T-cell (primary cell): ENCODE data around the gene ARSA. TPM values are rescaled to one million over a fixed set of nuclear protein-coding genes. Genes with fewer than 3 reads are reported as not detected.
"Not testable (repeated sequence)": the region's sequence is repeated elsewhere in the genome, so short reads cannot be mapped to it uniquely, and the experiment has no call there.

ENCODE experiments used
- ATAC-seq, 4 experiments: fragments of 200-7000 bp in 3 of 4; fragments of 150-1000 bp in 1 of 4; cut with Tn5 transposase; replicated peaks in 1 of 4; 1 replicate in 3 of 4; 2 replicates in 1 of 4; pipeline ENCODE4 v1.10.0; 2021; ENCODE audit warnings: moderate library complexity in 3 of 4, mild to moderate bottlenecking in 2 of 4, moderate number of reproducible peaks in 1 of 4
- CTCF ChIA-PET, 2 donors: fragments of 300-600 bp; sonication (Branson Sonifier 250); formaldehyde crosslinking; loops; one replicate each; lab custom pipeline; 2022; ENCODE audit warnings: antibody characterized with exemption in 2 of 2; lab: Charles Lee
- POLR2A ChIA-PET, 2 donors: fragments of 300-600 bp; sonication (Branson Sonifier 250); formaldehyde crosslinking; loops; one replicate each; lab custom pipeline; 2022; ENCODE audit warnings: antibody characterized with exemption in 2 of 2; lab: Charles Lee
- DNase-seq, 35 experiments: peaks; one replicate each; pipeline versions ENCODE4 v3.0.0 to v3.0.0-alpha.2; 2013 to 2023
- H3K27ac ChIP-seq: one replicate; pipeline ENCODE4 v1.5.1; 2013; ENCODE audit warnings: low read length
- H3K27me3 ChIP-seq, 2 experiments: replicated peaks in 1 of 2; 1 replicate in 1 of 2; 2 replicates in 1 of 2; pipeline versions ENCODE4 v1.6.1 to v1.7.0; 2013; ENCODE audit warnings: low read length in 1 of 2, mixed read lengths in 1 of 2; ENCODE audit not compliant: control insufficient read depth in 2 of 2, insufficient read depth in 2 of 2; ENCODE audit errors: extremely low read depth in 1 of 2
- H3K36me3 ChIP-seq, 2 donors: 1 replicate in 1 of 2; 2 replicates in 1 of 2; pipeline versions ENCODE4 v1.6.1 to v1.7.0; 2013; ENCODE audit warnings: low read length in 1 of 2; ENCODE audit not compliant: control insufficient read depth in 2 of 2, insufficient read depth in 1 of 2; ENCODE audit errors: extremely low read depth in 1 of 2
- H3K4me1 ChIP-seq, 2 experiments: 1 replicate in 1 of 2; 2 replicates in 1 of 2; pipeline versions ENCODE4 v1.6.1 to v1.7.0; 2013; ENCODE audit warnings: low read length in 2 of 2, mixed read lengths in 1 of 2; ENCODE audit not compliant: insufficient read depth in 2 of 2, control insufficient read depth in 1 of 2; ENCODE audit errors: extremely low read depth in 1 of 2
- H3K4me3 ChIP-seq, 2 donors: 1 replicate in 1 of 2; 2 replicates in 1 of 2; pipeline versions ENCODE4 v1.5.1 to v1.7.0; 2013; ENCODE audit warnings: mild to moderate bottlenecking in 2 of 2, low read length in 1 of 2, moderate library complexity in 1 of 2; ENCODE audit not compliant: control insufficient read depth in 1 of 2; ENCODE audit errors: extremely low read depth in 1 of 2
- H3K9me3 ChIP-seq: 2 replicates; pipeline ENCODE4 v1.7.0; 2013
- H3K27ac Mint-ChIP-seq, 2 donors: one replicate each; pipeline ENCODE4 v1.8.0; 2020 to 2021; ENCODE audit warnings: mild to moderate bottlenecking in 2 of 2, mixed read lengths in 2 of 2
- H3K27me3 Mint-ChIP-seq, 2 donors: one replicate each; pipeline ENCODE4 v1.8.0; 2021 to 2022; ENCODE audit warnings: mixed read lengths in 2 of 2
- H3K36me3 Mint-ChIP-seq: one replicate; pipeline ENCODE4 v1.8.0; 2021; ENCODE audit warnings: mixed read lengths
- H3K4me1 Mint-ChIP-seq, 3 donors: one replicate each; pipeline ENCODE4 v1.8.0; 2020 to 2022; ENCODE audit warnings: mixed read lengths in 3 of 3, mild to moderate bottlenecking in 1 of 3
- H3K4me3 Mint-ChIP-seq, 3 donors: one replicate each; pipeline ENCODE4 v1.8.0; 2020 to 2022; ENCODE audit warnings: mild to moderate bottlenecking in 3 of 3, mixed read lengths in 3 of 3, moderate library complexity in 3 of 3
- H3K9me3 Mint-ChIP-seq, 3 donors: one replicate each; pipeline ENCODE4 v1.8.0; 2020 to 2022; ENCODE audit warnings: mixed read lengths in 3 of 3
- WGBS: methylation state at CpG from one replicate; pipeline ENCODE4 v1.1.5; 2013; ENCODE audit warnings: missing lambda C conversion rate; ENCODE audit not compliant: insufficient coverage; 5-methylcytosine and 5-hydroxymethylcytosine counted together
- total RNA-seq, 35 experiments: library from RNA in 6 of 35; stranded (reverse) in 6 of 35; fragments of 120-200 nt in 1 of 35; gene quantifications; one replicate each; pipeline versions ENCODE4 v1.2.1 to v1.2.4 and lab custom pipeline; 2013 to 2026

ARSA gene
- total RNA-seq, 5 donors from 2014 or later (not counting 1 experiment from before 2014, with no cell fraction given), result 68.3 to 105 (median 90.6) TPM

DNA sequence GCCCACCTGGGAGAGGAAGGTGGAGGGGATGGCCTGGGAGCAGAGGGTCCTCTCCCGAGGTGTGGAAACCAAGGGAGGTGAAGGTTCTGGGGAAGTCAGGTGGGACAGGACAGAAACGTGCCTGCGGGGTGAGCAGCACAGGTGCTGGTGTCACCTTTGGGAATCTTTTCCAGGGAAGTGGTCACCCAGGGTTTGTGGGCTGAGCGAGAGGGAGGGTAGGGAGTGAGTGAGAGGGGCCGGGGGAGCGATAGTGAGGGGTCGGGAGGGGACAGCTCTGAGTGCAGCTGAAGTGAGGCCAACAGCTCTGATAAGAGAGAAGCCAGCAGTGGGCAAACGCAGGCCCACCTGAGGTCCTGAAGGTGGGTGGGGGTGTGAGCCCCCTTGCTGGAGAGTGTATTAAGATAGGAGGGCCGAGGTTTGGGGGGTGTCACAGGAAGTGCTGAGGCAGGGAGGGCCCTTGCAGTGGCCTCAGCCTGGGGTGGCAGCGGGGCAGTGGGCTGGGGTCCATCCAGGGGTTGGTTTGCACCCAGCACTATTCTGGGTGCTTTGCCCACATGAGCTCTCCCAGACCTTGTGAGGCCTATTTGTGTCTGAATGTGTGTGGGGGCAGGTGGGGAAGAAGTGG, 43.1 kb upstream of the ARSA start:
- Mint-ChIP-seq H3K27ac (peak overlapping the region in 1 of 2 donors; percentile 52), H3K4me3 (peak overlapping the region in 2 of 3 donors; percentile 2 to 71), H3K9me3 (no peaks in the 10 kb centered on the region), H3K36me3 (no peaks in the 10 kb centered on the region), H3K27me3 (peaks cover 33 to 48% of the 10 kb centered on the region in 2 donors), H3K4me1 (peaks cover 19 to 24% (median 22%) of the 10 kb centered on the region in 3 donors)
- 61% methylated on average over 10 of the region's 10 CpGs for whole genome bisulfite sequencing
- Histone ChIP-seq H3K27me3 (peaks cover 0 to 61% of the 10 kb centered on the region in 2 experiments), H3K4me3 (no peak overlapping the region), H3K4me1 (peaks cover 0 to 20% of the 10 kb centered on the region in 2 experiments), H3K36me3 (no peaks in the 10 kb centered on the region), H3K9me3 (no peaks in the 10 kb centered on the region), H3K27ac (no peak overlapping the region)
- ChIA-PET POLR2A (interaction anchor here in 1 of 2 donors (0.7 kb wide), 1 partner anchor 25 kb away, joined by 5 read pairs; no protein-coding TSS in a partner anchor), CTCF (no interaction called here)
- ATAC-seq (no peak), DNase-seq (no peak)

DNA sequence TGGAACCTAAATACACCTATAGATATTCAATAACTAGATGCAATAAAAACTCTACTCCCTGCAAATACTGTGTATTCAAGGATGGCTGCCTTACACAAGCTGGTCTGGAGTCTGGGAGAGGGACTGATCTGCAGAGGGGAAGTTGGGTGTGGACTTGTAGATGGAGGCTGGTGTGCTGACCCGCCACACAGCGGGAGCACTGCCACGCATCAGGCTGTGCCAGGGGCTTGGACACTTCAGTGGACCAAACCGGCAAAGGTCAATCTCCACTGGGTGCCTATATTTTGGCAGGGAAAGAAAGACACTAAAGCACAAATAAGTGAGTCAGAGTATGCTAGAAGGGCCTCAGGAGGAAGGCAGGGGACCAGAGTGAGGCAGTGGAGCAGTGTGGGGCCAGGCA, 42.6 kb upstream of the ARSA start:
- DNase-seq (no peak), ATAC-seq (no peak)
- Histone ChIP-seq H3K9me3 (no peaks in the 10 kb centered on the region), H3K36me3 (no peaks in the 10 kb centered on the region), H3K4me1 (peaks cover 0 to 20% of the 10 kb centered on the region in 2 experiments), H3K27me3 (peaks cover 0 to 60% of the 10 kb centered on the region in 2 experiments), H3K4me3 (no peak overlapping the region), H3K27ac (no peak overlapping the region)
- no peaks in the 10 kb centered on the region for H3K9me3 Mint-ChIP-seq
- ChIA-PET POLR2A (interaction anchor here in 1 of 2 donors (0.7 kb wide), 1 partner anchor 24 kb away, joined by 5 read pairs; no protein-coding TSS in a partner anchor), CTCF (no interaction called here)
- H3K4me1 Mint-ChIP-seq, result peaks cover 16 to 21% (median 18%) of the 10 kb centered on the region in 3 donors
- 94% methylated on average over 4 of the region's 4 CpGs for WGBS
- no peak overlapping the region for H3K4me3 Mint-ChIP-seq
- H3K27me3 Mint-ChIP-seq, result peaks cover 29 to 43% of the 10 kb centered on the region in 2 donors
- H3K36me3 Mint-ChIP-seq, result no peaks in the 10 kb centered on the region
- H3K27ac Mint-ChIP-seq, result no peak overlapping the region

DNA sequence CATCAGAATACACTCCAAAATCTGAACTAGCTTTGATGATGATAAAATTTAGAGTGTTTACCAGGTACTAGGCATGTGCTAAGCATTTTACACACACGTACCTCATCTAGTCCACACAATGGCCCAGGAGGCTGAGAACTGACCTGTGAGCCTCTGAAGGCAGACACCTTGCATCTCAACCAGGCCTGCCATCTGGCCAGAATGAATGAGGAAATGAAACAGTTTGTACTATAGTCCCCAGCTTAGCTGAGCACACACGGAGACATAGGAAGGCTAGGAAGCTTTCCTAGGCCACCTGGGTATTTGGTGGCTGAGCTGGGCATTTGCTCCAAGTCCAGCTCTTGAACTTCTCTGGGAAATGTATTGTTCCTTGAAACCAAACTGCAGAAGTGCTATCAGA, 37.8 kb upstream of the ARSA start:
- H3K27me3 ChIP-seq, result peaks cover 0 to 27% of the 10 kb centered on the region in 2 experiments
- Mint-ChIP-seq H3K27me3 (peaks cover 3 to 24% of the 10 kb centered on the region in 2 donors), H3K4me1 (no peaks in the 10 kb centered on the region), H3K9me3 (no peaks in the 10 kb centered on the region), H3K36me3 (no peaks in the 10 kb centered on the region), H3K4me3 (no peak overlapping the region), H3K27ac (no peak overlapping the region)
- no peaks in the 10 kb centered on the region for H3K9me3 ChIP-seq
- H3K36me3 ChIP-seq, result no peaks in the 10 kb centered on the region
- 40% methylated on average over 1 of the region's 2 CpGs for WGBS
- ATAC-seq, result no peak
- ChIA-PET CTCF (no interaction called here), POLR2A (no interaction called here)
- no peaks in the 10 kb centered on the region for H3K4me1 ChIP-seq
- no peak overlapping the region for H3K27ac ChIP-seq
- H3K4me3 ChIP-seq, result no peak overlapping the region
- DNase-seq, result no peak

DNA sequence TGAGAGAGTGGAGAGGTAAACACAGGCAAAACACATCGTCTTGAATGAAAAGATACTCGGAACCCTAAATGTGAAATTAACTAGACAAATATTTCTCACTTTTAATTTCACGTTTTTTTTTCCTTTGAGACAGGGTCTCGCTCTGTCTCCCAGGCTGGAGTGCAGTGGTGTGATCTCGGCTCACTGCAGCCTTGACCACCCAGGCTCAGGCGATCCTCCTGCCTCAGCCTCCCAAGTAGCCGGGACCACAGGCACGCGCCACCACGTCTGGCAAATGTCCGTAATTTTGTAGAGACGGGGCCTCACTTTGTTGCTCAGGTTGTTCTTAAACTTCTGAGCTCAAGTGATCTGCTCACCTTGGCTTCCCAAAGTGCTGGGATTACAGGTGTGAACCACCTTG, 37.3 kb upstream of the ARSA start:
- H3K36me3 Mint-ChIP-seq, result no peaks in the 10 kb centered on the region
- H3K4me1 Mint-ChIP-seq, result no peaks in the 10 kb centered on the region
- CTCF ChIA-PET, result no interaction called here
- Histone ChIP-seq H3K9me3 (no peaks in the 10 kb centered on the region), H3K36me3 (no peaks in the 10 kb centered on the region), H3K4me3 (no peak overlapping the region), H3K27ac (no peak overlapping the region), H3K27me3 (peaks cover 0 to 23% of the 10 kb centered on the region in 2 experiments), H3K4me1 (no peaks in the 10 kb centered on the region)
- H3K27ac Mint-ChIP-seq, result no peak overlapping the region
- no peak for ATAC-seq
- no peaks in the 10 kb centered on the region for H3K9me3 Mint-ChIP-seq
- no peak overlapping the region for H3K4me3 Mint-ChIP-seq
- H3K27me3 Mint-ChIP-seq, result peaks cover 3 to 22% of the 10 kb centered on the region in 2 donors
- 89% methylated on average over 10 of the region's 12 CpGs for WGBS
- DNase-seq, result no peak
- POLR2A ChIA-PET, result no interaction called here

DNA sequence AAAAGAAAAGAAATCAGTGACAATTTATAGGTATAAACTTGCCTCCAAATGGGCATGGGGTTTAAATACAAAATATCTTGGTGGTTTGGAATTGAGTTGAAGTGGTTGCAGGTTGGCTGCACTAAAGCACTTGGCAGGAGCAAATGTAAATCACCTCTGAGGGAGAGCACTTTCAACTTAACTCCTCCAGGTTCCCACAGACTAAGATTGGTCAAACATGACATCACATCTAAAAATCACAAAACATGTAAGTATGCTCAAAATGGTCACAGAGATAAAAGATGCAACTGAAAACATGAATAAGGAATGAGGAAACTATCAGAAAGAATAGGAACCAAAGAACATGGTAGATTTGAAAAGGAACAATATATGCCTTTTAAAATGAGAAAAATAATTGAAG, 32.4 kb upstream of the ARSA start:
- H3K36me3 ChIP-seq, result no peaks in the 10 kb centered on the region
- DNase-seq (no peak), ATAC-seq (no peak)
- H3K4me3 ChIP-seq, result no peak overlapping the region
- Mint-ChIP-seq H3K27me3 (peaks cover 3 to 29% of the 10 kb centered on the region in 2 donors), H3K9me3 (no peaks in the 10 kb centered on the region), H3K36me3 (no peaks in the 10 kb centered on the region), H3K27ac (no peak overlapping the region), H3K4me1 (no peaks in the 10 kb centered on the region), H3K4me3 (no peak overlapping the region)
- ChIA-PET CTCF (no interaction called here), POLR2A (no interaction called here)
- H3K27me3 ChIP-seq, result peaks cover 0 to 34% of the 10 kb centered on the region in 2 experiments
- H3K27ac ChIP-seq, result no peak overlapping the region
- H3K9me3 ChIP-seq, result no peaks in the 10 kb centered on the region
- no peaks in the 10 kb centered on the region for H3K4me1 ChIP-seq

DNA sequence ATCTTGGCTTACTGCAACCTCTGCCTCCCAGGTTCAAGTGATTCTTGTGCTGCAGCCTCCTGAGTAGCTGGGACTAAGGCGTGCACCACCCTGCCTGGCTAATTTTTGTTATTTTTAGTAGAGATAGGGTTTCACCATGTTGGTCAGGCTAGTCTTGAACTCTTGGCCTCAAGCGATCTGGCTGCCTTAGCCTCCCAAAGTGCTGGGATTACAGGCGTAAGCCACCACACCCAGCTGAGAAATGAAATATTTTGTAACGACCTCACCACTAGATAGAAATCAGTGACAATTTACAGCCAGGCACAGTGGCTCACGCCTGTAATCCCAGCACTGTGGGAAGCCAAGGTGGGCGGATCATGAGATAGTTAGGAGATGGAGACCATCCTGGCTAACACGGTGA, 31.8 kb upstream of the ARSA start:
- POLR2A ChIA-PET, H3K36me3 Mint-ChIP-seq, CTCF ChIA-PET, DNase-seq, H3K4me1 Mint-ChIP-seq, H3K4me3 ChIP-seq, H3K27ac ChIP-seq, H3K4me3 Mint-ChIP-seq, H3K27ac Mint-ChIP-seq, H3K4me1 ChIP-seq, H3K9me3 ChIP-seq, H3K9me3 Mint-ChIP-seq, ATAC-seq, H3K36me3 ChIP-seq: not testable (repeated sequence)
- H3K27me3 ChIP-seq, result peaks cover 0 to 37% of the 10 kb centered on the region in 2 experiments
- H3K27me3 Mint-ChIP-seq, result peaks cover 4 to 32% of the 10 kb centered on the region in 2 donors
- no CpG with 5 or more reads among the region's 7 CpGs for WGBS
